ENCODE results near the gene MYH2. TPM values are rescaled to one million over a fixed set of nuclear protein-coding genes. Genes with fewer than 3 reads are reported as not detected.

Gene MYH2
- total and polyA plus RNA-seq, 8 donors = 0.05 to 0.17 TPM; not detected in 6

- no peak for ATAC-seq
- H3K27ac ChIP-seq = no peak overlapping the region
- intact Hi-C loops (cut with DNase I) = no loop called here
Observed at GRCh38 chr17:10516638-10517037, 32.8 kb downstream of the MYH2 start.

GRCh38 chr17:10516065-10516464 is 33.4 kb downstream of the MYH2 start:
- no peak for ATAC-seq
- H3K4me1 ChIP-seq = no peaks in the 10 kb centered on the region
- H3K9me3 ChIP-seq = no peaks in the 10 kb centered on the region
- DNase-seq = no peak
- no peak overlapping the region for H3K27ac ChIP-seq
- H3K36me3 ChIP-seq = no peaks in the 10 kb centered on the region
- intact Hi-C loops (cut with DNase I) = no loop called here
- peaks cover 0 to 5% of the 10 kb centered on the region in 2 donors for H3K27me3 ChIP-seq
- TF ChIP-seq CTCF (IDR thresholded peaks at IDR 0.05) = no peak
- H3K4me3 ChIP-seq = no peak overlapping the region

More at GRCh38 chr17:10516638-10517037, 32.8 kb downstream of the MYH2 start:
- no peak for DNase-seq
- Histone ChIP-seq H3K4me3 (no peak overlapping the region), H3K4me1 (no peaks in the 10 kb centered on the region), H3K9me3 (no peaks in the 10 kb centered on the region), H3K36me3 (no peaks in the 10 kb centered on the region), H3K27me3 (peaks cover 0 to 5% of the 10 kb centered on the region in 2 donors)
- TF ChIP-seq CTCF (IDR thresholded peaks at IDR 0.05) = no peak

- intact Hi-C loops (cut with DNase I) = no loop called here
Observed at GRCh38 chr17:10513299-10514067, 36.0 kb downstream of the MYH2 start.

GRCh38 chr17:10512856-10513255 is 36.6 kb downstream of the MYH2 start:
- Histone ChIP-seq H3K27ac (no peak overlapping the region), H3K9me3 (no peaks in the 10 kb centered on the region), H3K36me3 (no peaks in the 10 kb centered on the region), H3K4me1 (no peaks in the 10 kb centered on the region), H3K4me3 (no peak overlapping the region), H3K27me3 (peaks cover 0 to 5% of the 10 kb centered on the region in 2 donors)
- ATAC-seq (no peak), DNase-seq (no peak)
- no peak for TF ChIP-seq CTCF (IDR thresholded peaks at IDR 0.05)
- intact Hi-C loops (cut with DNase I) = no loop called here

More at GRCh38 chr17:10513299-10514067, 36.0 kb downstream of the MYH2 start:
- H3K36me3 ChIP-seq = no peaks in the 10 kb centered on the region
- H3K4me3 ChIP-seq = no peak overlapping the region
- no peak overlapping the region for H3K27ac ChIP-seq
- DNase-seq (no peak), ATAC-seq (no peak)
- H3K9me3 ChIP-seq = no peaks in the 10 kb centered on the region
- peaks cover 0 to 5% of the 10 kb centered on the region in 2 donors for H3K27me3 ChIP-seq
- H3K4me1 ChIP-seq = no peaks in the 10 kb centered on the region
- no peak for TF ChIP-seq CTCF (IDR thresholded peaks at IDR 0.05)

- intact Hi-C loops (cut with DNase I) = no loop called here
- Histone ChIP-seq H3K36me3 (no peaks in the 10 kb centered on the region), H3K4me3 (no peak overlapping the region), H3K27me3 (no peaks in the 10 kb centered on the region), H3K4me1 (no peaks in the 10 kb centered on the region), H3K27ac (no peak overlapping the region), H3K9me3 (no peaks in the 10 kb centered on the region)
- DNase-seq (no peak), ATAC-seq (no peak)
- TF ChIP-seq CTCF (IDR thresholded peaks at IDR 0.05) = no peak
Observed at GRCh38 chr17:10499950-10500349, 49.5 kb downstream of the MYH2 start.
